HFFc6 (cell line): ENCODE measurements around the gene PBLD. TPM values are rescaled to one million over a fixed set of nuclear protein-coding genes. Genes with fewer than 3 reads are reported as not detected.

Experiments
- DNase-seq: peaks from one replicate; pipeline ENCODE4 v3.0.0-alpha.2; 2018
- H3K27ac Mint-ChIP-seq: 2 replicates; pipeline ENCODE4 v1.8.0; 2020; ENCODE audit warnings: mild to moderate bottlenecking, mixed read lengths
- H3K27me3 Mint-ChIP-seq: 2 replicates; pipeline ENCODE4 v1.8.0; 2021; ENCODE audit warnings: mild to moderate bottlenecking, moderate library complexity, mixed read lengths; ENCODE audit not compliant: insufficient read depth
- H3K36me3 Mint-ChIP-seq: 2 replicates; pipeline ENCODE4 v1.8.0; 2021; ENCODE audit warnings: low read depth, mixed read lengths
- H3K4me1 Mint-ChIP-seq: 2 replicates; pipeline ENCODE4 v1.8.0; 2020; ENCODE audit warnings: low read depth, mixed read lengths
- H3K4me3 Mint-ChIP-seq: 2 replicates; pipeline ENCODE4 v1.8.0; 2020; ENCODE audit warnings: mild to moderate bottlenecking, moderate library complexity, mixed read lengths
- H3K9me3 Mint-ChIP-seq: 2 replicates; pipeline ENCODE4 v1.8.0; 2020; ENCODE audit warnings: mild to moderate bottlenecking, mixed read lengths
- total RNA-seq, 6 experiments: library from RNA; stranded (reverse); fragmentation: NEBNext Ultra II Directional; extraction: Animal tissue kit (Norgen Biotek cat#: 25700); gene quantifications; 2 replicates in 1 of 6; 3 replicates in 5 of 6; pipeline ENCODE4 v1.2.3, GENCODE V29; 2021
- TF ChIP-seq, protein P1 (sequence below): fragments of 200-600 bp; sonication (generic); IDR thresholded peaks from 2 replicates; pipeline ENCODE4 v1.5.0; 2021; ENCODE audit warnings: antibody characterized with exemption, mild to moderate bottlenecking

Gene PBLD
- total RNA-seq, 6 experiments from 2014 or later = 9.9 to 13.6 (median 11.5) TPM

DNA sequence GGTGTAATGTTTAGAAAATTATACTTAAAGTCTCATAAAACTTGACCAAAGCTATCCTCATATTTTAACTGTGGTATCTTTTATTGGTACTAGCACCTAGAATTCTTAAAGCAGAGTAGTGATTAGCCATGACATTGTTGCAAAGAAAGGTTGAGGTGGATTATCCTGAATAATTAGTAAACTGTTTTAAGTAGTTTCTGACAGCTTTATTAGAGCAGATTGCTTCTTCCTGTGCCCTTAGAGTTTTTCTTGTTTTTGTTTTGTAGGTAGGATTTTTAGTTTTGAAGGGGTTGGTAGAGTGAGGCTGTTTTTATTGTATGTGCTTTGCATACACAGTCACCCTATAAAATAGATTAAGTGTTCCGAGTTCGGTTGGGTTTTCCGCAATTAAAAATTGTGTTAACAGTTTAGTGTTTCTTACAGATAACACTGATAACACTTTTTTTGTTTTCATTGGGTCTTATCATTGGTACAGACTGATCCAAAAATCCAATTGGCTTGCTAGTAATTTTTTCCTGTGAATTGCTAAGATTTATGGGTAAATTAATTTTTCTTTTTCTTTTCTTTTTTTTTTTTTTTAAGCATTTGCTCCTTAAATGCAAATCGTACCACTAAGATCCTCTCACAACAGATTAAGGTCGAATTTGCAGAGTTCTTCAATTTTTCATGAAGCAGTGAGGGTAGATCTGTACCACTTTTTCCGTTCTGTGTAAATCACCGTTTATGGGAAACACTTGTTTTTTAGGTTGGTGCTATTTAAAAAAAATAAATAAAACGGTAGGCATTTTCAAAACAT, 2.1 kb upstream of the PBLD start:
- Mint-ChIP-seq H3K4me1 (peaks cover 66% of the 10 kb centered on the region), H3K36me3 (peaks cover 71% of the 10 kb centered on the region), H3K9me3 (no peaks in the 10 kb centered on the region), H3K27ac (peak overlapping the region; percentile 95), H3K4me3 (peak overlapping the region; percentile 93), H3K27me3 (peaks cover 17% of the 10 kb centered on the region)
- TF ChIP-seq, protein P1, sequence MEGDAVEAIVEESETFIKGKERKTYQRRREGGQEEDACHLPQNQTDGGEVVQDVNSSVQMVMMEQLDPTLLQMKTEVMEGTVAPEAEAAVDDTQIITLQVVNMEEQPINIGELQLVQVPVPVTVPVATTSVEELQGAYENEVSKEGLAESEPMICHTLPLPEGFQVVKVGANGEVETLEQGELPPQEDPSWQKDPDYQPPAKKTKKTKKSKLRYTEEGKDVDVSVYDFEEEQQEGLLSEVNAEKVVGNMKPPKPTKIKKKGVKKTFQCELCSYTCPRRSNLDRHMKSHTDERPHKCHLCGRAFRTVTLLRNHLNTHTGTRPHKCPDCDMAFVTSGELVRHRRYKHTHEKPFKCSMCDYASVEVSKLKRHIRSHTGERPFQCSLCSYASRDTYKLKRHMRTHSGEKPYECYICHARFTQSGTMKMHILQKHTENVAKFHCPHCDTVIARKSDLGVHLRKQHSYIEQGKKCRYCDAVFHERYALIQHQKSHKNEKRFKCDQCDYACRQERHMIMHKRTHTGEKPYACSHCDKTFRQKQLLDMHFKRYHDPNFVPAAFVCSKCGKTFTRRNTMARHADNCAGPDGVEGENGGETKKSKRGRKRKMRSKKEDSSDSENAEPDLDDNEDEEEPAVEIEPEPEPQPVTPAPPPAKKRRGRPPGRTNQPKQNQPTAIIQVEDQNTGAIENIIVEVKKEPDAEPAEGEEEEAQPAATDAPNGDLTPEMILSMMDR = no peak
- DNase-seq = no peak

DNA sequence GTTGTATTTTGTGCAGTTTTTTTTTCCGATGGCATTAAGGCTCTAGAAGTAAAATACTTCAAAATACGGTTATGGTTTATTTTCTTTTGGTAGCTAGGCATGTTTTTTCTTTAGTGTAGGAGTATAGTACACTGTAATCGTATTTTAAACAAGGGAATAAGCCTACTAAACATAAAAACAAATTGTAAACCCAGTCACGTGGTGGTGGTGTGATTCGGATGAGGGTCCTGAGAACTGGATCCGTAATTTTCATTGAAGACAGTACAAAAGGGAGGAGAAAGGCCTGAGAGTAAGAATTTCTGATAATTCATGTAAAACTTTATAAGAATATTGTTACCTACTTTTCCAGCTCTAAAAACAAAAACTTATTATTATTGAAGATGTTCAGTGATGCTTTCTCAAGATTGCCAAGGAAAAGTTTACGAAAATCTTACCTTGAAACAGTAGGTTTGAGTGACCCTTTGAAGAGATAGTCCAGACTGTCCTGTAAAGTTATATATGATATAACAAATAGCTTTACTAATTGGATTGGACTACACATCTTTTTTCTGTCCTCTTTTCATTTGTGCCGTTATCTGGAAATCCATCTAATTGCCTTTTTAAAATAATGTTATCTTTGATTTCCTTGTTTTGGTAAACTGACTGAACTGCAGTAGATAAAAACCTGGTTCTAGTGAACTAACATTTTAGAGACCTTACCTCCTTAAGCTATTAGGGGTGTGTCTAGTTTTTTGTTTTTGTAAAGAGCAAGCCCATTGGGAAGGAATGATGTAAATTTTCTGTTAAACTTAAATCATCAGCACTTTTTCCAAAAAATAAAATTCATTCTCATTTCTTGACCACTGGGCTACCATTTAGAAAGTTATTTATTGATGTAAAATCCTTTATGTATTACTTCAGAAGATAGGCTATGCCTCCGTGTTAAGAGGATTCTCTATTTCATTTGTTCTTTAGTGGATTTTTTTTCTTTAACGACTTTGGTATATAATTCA, 1.0 kb upstream of the PBLD start:
- TF ChIP-seq, protein P1 = no peak
- Mint-ChIP-seq H3K4me3 (peak overlapping the region; percentile 93), H3K4me1 (peaks cover 74% of the 10 kb centered on the region), H3K9me3 (no peaks in the 10 kb centered on the region), H3K27me3 (peaks cover 17% of the 10 kb centered on the region), H3K36me3 (peaks cover 60% of the 10 kb centered on the region), H3K27ac (peak overlapping the region; percentile 95)
- no peak for DNase-seq

DNA sequence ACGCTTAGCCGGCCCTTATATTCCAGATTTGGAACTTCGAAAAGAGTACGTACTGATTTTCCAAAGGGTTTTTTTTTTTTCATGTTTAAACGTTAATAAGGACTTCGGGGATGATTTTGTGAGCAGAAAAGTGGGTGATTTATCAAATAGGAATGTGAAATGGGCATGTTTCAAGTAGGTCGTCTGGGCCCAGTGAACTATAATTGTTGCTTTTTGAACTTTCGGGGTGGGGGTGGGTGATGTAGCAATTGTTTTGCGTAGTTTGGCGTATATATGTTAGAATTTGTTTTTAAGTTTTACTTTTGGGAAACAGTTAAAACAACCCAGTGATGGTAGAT, 299 bp upstream of the PBLD start:
- peaks cover 17% of the 10 kb centered on the region for H3K27me3 Mint-ChIP-seq
- H3K4me1 Mint-ChIP-seq = peaks cover 74% of the 10 kb centered on the region
- H3K9me3 Mint-ChIP-seq = no peaks in the 10 kb centered on the region
- no peak for DNase-seq
- H3K36me3 Mint-ChIP-seq = peaks cover 54% of the 10 kb centered on the region
- H3K4me3 Mint-ChIP-seq = peak overlapping the region; percentile 93
- peak overlapping the region; percentile 95 for H3K27ac Mint-ChIP-seq
- TF ChIP-seq, protein P1 = 0 out of 2 replicates have a peak, but pooled peaks have one; percentile 16

DNA sequence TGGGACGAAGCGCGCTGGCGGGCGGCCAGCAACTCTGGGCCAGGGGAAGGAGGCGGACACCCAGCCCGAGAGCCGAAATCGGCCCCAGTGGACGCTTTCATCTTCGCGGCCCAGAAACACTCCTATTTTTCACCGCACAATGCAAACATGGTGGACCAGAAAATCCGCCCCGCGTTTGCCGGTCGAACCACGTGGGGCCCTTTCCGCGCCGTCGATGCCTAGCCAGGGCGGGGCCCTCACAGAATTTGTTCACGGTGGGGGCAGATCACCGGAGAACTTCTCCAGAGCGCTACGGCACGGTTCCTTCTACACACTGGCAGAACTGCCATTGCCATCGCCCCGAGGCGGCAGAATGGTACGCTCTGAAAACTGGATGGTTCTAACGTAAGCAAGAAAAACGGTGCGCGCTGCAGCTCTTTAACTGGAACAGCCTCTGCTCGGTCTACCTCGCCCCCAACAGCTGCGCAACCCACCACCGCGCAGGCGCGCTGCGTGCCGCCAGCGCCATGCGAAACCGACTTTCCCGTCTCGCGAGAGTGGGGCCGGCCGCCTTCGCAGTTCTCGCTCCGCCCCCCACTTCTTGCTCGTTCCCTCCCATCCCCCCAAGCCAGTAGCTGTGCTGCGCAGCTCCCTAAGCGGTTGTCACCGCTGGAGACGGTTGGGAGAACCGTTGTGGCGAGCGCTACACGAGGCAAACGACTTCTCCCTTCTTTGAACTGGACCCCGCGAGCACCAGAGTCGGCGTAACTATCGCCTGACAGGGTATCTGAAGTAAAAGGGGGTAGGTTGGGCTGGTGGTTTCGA, 1.1 kb downstream of the PBLD start, which contains the start of gene HNRNPH3:
Gene HNRNPH3 (plus strand): TSS at position 610 of the 804 bp plus-strand sequence. CDS start 5,158 bp downstream, outside the sequence.
- H3K27me3 Mint-ChIP-seq = peaks cover 13% of the 10 kb centered on the region
- TF ChIP-seq, protein P1 = peak; percentile 25; the same call in 1 of the 2 replicates
- H3K27ac Mint-ChIP-seq = peak within 1 kb of the TSS; percentile 95
- peak within 1 kb of the TSS; percentile 93 for H3K4me3 Mint-ChIP-seq
- H3K9me3 Mint-ChIP-seq = no peaks in the 10 kb centered on the region
- H3K36me3 Mint-ChIP-seq = peaks cover 42% of the 10 kb centered on the region
- H3K4me1 Mint-ChIP-seq = peaks cover 69% of the 10 kb centered on the region
- DNase-seq = peak; percentile 93
